GM18526 (cell line): ENCODE results near the gene SLC2A5.

Experiments used
- POLR2A ChIP-seq: IDR thresholded peaks from 3 replicates; pipeline ENCODE4 v1.6.1; 2011; ENCODE audit not compliant: insufficient read length; ENCODE audit errors: extremely low read depth

The SLC2A5 gene

GRCh38 chr1:9069326-9070100 is at the start of gene SLC2A5:
Gene SLC2A5 (minus strand): TSS chr1:9069635. CDS start chr1:9069536, 99 bp downstream.
- peak; percentile 42 for TF ChIP-seq POLR2A

GRCh38 chr1:9118186-9118585 is 48.8 kb upstream of the SLC2A5 start:
- TF ChIP-seq POLR2A, result no peak

DNA sequence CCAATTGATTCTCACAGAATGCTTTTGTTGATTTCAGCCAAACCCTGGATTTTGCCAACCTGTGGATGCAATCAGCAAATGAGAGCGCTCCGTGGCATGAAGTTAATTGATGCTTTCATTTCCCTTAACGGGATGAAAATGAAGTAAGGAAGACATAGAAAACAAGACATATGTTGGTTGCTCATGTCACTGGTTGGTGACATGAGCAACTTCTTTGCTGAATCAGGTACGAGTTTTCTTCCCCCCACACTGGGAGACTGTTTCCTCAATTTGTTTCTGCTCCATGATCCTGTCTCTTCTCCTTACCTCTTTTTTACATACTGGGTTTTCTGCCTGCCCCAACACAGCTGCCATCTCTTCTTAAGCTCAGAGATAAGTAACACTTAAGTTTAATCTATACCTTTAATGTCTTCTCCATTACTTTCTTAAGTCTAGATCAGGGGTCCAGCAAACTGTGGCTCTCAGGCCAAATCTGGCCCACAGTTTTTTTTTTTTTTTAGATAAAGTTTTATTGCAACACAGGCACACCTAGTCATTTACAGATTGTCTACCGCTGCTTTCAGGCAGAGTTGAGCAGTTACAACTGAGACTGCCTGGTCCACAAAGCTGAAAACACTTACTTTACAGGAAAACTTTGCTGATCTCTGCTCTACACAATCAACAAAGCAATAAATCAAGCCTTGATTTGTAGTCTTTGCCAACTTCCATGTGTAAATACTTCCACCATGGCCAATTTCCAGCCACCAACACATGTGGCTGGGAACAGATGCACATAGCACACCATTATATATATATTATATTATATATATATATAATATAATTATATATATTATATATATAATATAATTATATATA is 46.1 kb upstream of the SLC2A5 start:
- no peak for TF ChIP-seq POLR2A

GRCh38 chr1:9112961-9113880 is 43.8 kb upstream of the SLC2A5 start:
- TF ChIP-seq POLR2A, result no peak

DNA sequence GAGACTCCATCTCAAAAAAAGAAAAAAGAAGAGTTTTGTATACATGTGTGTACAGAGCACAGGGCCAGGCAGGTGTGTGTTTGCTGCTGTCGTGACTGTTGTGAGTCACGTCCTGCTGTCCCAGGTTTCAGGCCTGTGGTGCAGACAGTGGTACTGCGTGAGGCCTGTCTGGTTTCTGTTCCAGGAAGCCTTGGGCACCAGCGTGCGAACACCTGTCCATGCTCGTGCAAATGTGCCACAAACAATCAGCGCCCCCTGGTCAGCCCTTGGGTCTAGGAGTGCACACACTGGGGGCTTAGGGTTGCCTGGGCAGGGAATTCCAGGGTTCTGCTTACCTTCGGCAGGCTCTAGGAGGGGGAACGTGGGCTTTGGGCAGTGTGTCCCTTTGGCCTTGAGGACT is 42.5 kb upstream of the SLC2A5 start:
- TF ChIP-seq POLR2A, result no peak

GRCh38 chr1:9111357-9111691 is 41.9 kb upstream of the SLC2A5 start:
- no peak for TF ChIP-seq POLR2A

DNA sequence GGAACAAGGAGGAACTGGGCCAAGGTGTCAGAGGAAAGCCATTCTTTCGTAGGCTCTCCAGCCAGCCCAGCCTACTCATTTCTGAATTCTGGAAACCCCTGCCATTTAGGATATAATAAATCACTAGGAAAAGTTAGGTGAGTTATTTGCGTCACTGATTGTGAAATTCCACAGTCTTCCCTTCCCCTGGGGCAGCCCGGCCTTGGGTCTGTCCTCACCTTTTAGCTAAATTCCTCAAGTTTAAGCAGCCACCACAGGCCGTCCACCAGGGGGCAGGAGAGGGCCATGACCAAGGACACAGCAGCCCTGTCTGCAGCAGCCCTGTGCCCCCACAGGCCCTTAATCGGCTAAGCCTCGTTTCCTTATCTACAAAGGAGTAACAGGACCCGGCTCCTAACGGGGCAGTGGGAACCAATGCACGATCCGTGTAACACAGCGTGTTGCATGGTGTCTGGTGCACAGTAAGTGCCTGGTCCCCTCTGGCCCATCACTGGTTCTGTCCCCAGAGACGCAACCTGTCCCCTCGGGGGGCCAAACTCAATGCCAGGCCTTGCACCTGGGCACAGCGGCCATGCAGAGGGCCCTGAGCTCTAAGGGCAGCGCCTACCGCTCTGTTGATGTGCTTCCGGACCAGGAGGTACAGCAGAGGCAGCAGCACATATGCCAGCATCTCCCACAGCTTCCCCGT is 41.4 kb upstream of the SLC2A5 start:
- no peak for TF ChIP-seq POLR2A

- TF ChIP-seq POLR2A, result no peak
Observed at GRCh38 chr1:9108056-9108665, 38.7 kb upstream of the SLC2A5 start.

DNA sequence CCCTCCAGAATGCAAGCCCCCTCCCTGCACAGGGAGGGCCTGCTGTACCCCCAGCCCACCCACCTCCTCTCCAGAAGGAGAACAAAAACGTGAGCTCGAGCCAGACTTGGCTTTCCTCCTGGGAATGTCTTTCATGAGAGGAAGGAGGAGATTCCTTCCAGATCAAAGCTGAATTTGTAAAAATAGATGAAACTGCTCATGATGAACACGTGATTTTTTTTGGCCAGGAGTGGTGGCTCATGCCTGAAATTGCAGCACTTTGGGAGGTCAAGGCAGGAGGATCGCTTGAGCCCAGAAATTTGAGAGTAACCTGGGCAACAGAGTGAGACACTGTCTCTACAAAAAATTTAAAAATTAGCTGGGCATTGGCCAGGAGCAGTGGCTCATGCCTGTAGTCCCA is 37.7 kb upstream of the SLC2A5 start:
- no peak for TF ChIP-seq POLR2A

DNA sequence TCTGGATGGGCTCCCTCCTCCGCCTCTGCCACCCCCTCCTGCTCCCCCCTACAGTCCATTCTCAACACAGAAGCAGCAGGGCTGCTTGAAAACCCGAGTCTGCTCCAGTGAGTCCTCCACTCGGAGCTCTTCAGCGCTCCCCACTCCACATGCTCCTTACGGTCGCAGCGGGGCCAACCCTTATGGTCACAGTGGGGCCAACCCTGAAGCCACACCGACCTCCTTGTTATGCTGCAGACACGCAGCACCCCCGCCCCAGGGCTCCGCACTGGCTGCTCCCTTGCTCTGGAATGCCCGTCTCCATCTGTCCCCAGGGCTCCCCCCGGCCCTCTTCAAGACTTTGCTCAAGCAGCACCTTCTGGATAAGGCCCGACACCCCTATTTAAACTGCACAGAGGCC is 36.9 kb upstream of the SLC2A5 start:
- TF ChIP-seq POLR2A, result no peak

DNA sequence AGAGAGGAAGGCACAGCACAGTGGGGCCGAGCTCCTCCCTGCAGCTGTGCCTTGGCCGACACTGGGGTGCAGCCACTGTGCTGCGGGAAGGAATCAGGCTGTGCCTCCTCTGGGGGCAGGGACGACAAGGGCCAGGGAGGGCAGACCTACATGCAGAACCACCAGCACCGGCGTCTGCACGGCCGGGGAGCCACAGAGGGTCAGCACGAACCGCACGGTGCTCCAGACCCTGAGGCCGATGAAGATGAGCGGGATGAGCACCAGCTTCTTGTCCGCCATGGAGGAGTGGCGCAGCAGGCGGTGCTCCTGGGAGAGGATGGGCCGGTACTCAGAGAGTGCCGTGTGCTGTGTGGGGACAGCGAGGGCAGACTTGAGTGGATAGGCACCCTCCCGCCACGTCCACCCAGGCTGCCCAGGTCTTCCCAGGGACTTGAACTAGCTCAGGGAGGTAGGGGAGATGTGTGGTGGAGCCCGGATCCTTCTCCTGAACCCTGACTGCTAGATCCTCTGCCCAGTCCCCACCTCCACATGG is 36.0 kb upstream of the SLC2A5 start:
- no peak for TF ChIP-seq POLR2A

DNA sequence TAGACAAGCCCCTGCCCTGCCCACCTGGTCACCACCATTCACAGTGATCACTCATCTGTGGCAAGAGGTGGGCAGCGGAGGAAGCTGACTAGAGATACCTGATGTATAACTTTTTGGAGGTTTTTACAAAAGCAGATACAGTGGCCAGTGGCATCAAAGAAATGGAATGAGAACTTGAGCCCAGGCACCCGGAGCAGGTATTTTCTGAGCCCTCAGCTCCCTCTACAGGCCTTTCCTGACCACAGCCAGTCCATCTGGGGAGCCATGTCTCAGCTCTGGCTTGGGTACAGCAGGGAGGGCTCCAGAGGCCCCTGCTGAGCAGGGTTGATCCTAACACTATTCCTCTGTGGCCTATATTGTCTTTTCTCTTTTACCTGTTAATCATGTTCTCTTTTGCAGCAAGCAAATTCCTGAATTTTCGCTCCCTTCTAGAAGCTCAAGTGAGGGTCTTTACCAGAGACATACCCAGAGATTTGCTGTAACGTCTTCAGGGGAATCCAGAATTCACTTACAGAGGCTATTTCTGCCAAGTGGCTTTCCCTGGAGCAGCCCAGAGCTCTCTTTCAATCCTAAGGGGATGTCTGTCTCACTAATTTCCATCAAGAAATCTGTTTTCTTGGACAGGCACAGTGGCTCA is 32.2 kb upstream of the SLC2A5 start:
- no peak for TF ChIP-seq POLR2A

- TF ChIP-seq POLR2A, result no peak
Observed at GRCh38 chr1:9100471-9101043, 31.1 kb upstream of the SLC2A5 start.

DNA sequence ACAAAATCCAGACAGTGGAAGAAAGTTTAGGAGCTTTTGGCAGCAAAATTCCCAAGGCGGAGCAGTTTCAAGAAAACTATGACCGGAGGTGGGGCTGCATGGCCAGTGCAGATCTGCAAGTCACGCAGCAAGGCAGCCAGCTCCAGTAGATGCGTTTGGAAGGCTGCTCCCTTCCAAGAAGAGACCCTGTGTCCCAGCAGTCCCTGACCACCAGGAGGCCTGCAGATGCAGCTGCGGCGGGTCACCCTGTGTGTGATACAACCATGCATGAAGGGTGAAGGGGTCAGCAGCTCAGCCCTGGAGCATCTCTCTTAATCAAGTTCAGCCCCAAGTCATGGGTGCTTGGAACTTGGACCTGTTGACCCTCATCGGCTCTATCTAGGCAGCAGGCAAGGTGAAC is 30.1 kb upstream of the SLC2A5 start:
- TF ChIP-seq POLR2A, result no peak
